Measurements from ENCODE around the gene F7. TPM values are rescaled to one million over a fixed set of nuclear protein-coding genes. Genes with fewer than 3 reads are reported as not detected.
A peak's percentile ranks its signal among the peaks of the same experiment; 100 is the strongest.

The F7 gene
- total and polyA plus RNA-seq, 10 donors, result 0.03 TPM; not detected in 9

GRCh38 chr13:113168211-113168610, 62.6 kb downstream of the F7 start:
- Histone ChIP-seq H3K9me3 (peaks cover 0 to 11% (median 0%) of the 10 kb centered on the region in 8 donors), H3K4me1 (peaks cover 0 to 28% (median 6%) of the 10 kb centered on the region in 6 donors), H3K4me3 (no peak overlapping the region), H3K36me3 (peaks cover 0 to 32% (median 7%) of the 10 kb centered on the region in 6 donors), H3K27ac (no peak overlapping the region), H3K27me3 (replicated peaks in 1 of 7) (peaks cover 0 to 3% (median under 1%) of the 10 kb centered on the region in 7 donors)
- 91 to 98% (median 92%) methylated on average over 7 of the region's 7 CpGs for WGBS, 5 donors
- TF ChIP-seq POLR2AphosphoS5 (IDR thresholded peaks at IDR 0.05) (no peak), CTCF (IDR thresholded peaks at IDR 0.05 in 8 of 11, conservative IDR thresholded peaks at IDR 0.05 in 3 of 11) (no peak), POLR2A (IDR thresholded peaks at IDR 0.05) (no peak)
- no peak for DNase-seq
- intact Hi-C loops (cut with DNase I; ENCODE audit: low total_unique reads), result no loop called here

DNA sequence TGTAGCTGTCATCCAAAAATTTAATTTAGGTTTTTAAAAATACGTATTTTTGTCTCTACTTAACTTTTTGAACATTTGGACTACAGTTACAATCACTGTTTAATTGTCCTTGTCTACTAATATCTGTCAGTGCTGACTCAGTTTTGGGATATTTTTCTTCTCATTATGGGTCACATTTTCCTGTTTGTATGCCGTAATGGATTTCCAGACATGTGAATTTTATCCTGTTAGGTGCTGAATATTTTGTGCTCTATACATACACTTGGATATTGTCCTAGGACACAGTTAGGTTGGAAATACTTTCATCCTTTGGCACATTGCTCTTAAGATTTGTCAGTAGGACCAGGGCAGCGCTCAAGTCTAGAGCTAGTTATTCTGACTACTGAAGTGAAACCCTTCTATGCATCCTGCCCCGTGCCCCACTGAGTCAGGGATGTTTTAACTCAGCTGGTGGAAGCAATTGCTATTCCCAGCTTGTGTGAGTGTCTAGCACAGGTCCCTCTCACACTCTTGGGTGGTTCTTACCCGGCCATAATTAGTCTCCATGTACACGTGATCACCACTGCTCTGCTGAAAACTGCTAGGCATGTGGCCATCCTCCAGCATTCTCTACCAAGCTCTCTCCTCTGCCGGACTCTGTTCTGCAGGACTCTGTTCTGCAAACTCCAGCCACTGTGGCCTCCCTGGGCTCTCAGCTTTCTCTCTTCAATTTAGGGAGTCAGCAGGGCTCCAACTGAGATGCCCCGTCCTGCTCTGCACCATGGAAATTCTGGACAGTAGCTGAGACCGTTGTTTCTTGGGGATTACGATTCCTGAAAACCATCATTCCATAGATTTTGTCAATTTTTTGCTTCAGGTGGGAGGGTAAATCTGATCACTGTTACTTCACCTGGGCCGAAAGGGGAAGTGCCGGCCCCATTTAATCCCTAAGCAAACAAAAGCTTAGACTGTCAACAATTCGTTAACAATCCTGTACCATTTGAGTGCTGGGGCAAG, 64.0 kb downstream of the F7 start:
- H3K4me3 ChIP-seq, result no peak overlapping the region
- no peaks in the 10 kb centered on the region for H3K27me3 ChIP-seq (replicated peaks in 1 of 7)
- H3K36me3 ChIP-seq, result peaks cover 0 to 39% (median 7%) of the 10 kb centered on the region in 6 donors
- H3K9me3 ChIP-seq, result peaks cover 0 to 11% (median 0%) of the 10 kb centered on the region in 8 donors
- intact Hi-C loops (cut with DNase I; ENCODE audit: low total_unique reads), result no loop called here
- TF ChIP-seq CTCF (IDR thresholded peaks at IDR 0.05 in 8 of 11, conservative IDR thresholded peaks at IDR 0.05 in 3 of 11) (no peak), POLR2A (IDR thresholded peaks at IDR 0.05) (no peak), POLR2AphosphoS5 (IDR thresholded peaks at IDR 0.05) (no peak)
- H3K27ac ChIP-seq, result peak overlapping the region in 2 of 8 donors; percentile 74 to 77
- DNase-seq, result no peak
- H3K4me1 ChIP-seq, result peaks cover 0 to 28% (median 6%) of the 10 kb centered on the region in 6 donors
- 92 to 96% (median 95%) methylated on average over 13 of the region's 13 CpGs for WGBS, 5 donors

Small RNAs within 50 kb of the gene (small RNA-seq; reads per million reads assigned to genes)
- gene AL137002.1, result 0 reads per million in 4 donors

Other genes starting within 250 kb of the F7 start
- 10 to 100 TPM in 6 of 7 donors, 1 to 10 TPM in 1; 6.6 to 21.4 (median 16.5) TPM for gene MCF2L, start 136.6 kb upstream of the F7 start, total RNA-seq
- gene MCF2L, start 136.6 kb upstream of the F7 start, polyA plus RNA-seq, result 1 to 10 TPM; 4.3 to 9.0 (median 4.7) TPM
- gene F10, start 17.0 kb downstream of the F7 start, total RNA-seq, result 1 to 10 TPM; 1.6 to 6.4 (median 3.0) TPM
- gene F10, start 17.0 kb downstream of the F7 start, polyA plus RNA-seq, result 1 to 10 TPM; 1.8 to 4.2 (median 2.0) TPM
- not detected for gene PROZ, start 52.9 kb downstream of the F7 start, total RNA-seq
- gene PROZ, start 52.9 kb downstream of the F7 start, polyA plus RNA-seq, result under 1 TPM in 1 of 3 donors, not detected in 2; 0.11 TPM
- 10 to 100 TPM; 38.4 to 71.0 (median 49.9) TPM for gene PCID2, start 102.9 kb downstream of the F7 start, total RNA-seq
- gene PCID2, start 102.9 kb downstream of the F7 start, polyA plus RNA-seq, result 10 to 100 TPM; 34.3 to 45.6 (median 41.2) TPM
- gene CUL4A, start 103.8 kb downstream of the F7 start, total RNA-seq, result 10 to 100 TPM; 54.8 to 99.3 (median 70.1) TPM
- gene CUL4A, start 103.8 kb downstream of the F7 start, polyA plus RNA-seq, result 10 to 100 TPM; 24.4 to 35.6 (median 34.7) TPM
- 100 to 1,000 TPM; 114 to 210 (median 154) TPM for gene LAMP1, start 191.4 kb downstream of the F7 start, total RNA-seq
- gene LAMP1, start 191.4 kb downstream of the F7 start, polyA plus RNA-seq, result 10 to 100 TPM; 27.0 to 64.5 (median 41.7) TPM

Measured in spleen (tissue), 11 donors.